Endodermal cell (in vitro differentiated cells): Measurements from ENCODE around the gene SULT1B1. TPM values are rescaled to one million over a fixed set of nuclear protein-coding genes. Genes with fewer than 3 reads are reported as not detected.

Experiments
- DNase-seq: peaks from one replicate; pipeline ENCODE4 v3.0.0-alpha.2; 2017
- H3K27ac ChIP-seq: 2 replicates; pipeline ENCODE4 v1.5.1; 2013; ENCODE audit warnings: mild to moderate bottlenecking, low read depth, low read length, moderate library complexity
- H3K27me3 ChIP-seq: 2 replicates; pipeline ENCODE4 v1.6.1; 2013; ENCODE audit warnings: mild to moderate bottlenecking, low read length, moderate library complexity; ENCODE audit not compliant: insufficient read depth, control insufficient read depth, poor library complexity, severe bottlenecking
- H3K36me3 ChIP-seq: 2 replicates; pipeline ENCODE4 v1.7.0; 2013; ENCODE audit warnings: mild to moderate bottlenecking, low read length, moderate library complexity; ENCODE audit not compliant: control insufficient read depth, insufficient read depth
- H3K4me1 ChIP-seq: one replicate; pipeline ENCODE4 v1.7.0; 2013; ENCODE audit warnings: low read length; ENCODE audit not compliant: control insufficient read depth, insufficient read depth
- H3K4me3 ChIP-seq: 2 replicates; pipeline ENCODE4 v1.5.1; 2013; ENCODE audit warnings: mild to moderate bottlenecking, low read length, moderate library complexity
- H3K9ac ChIP-seq: 2 replicates; pipeline ENCODE4 v1.6.1; 2013; ENCODE audit warnings: mild to moderate bottlenecking, low read length, moderate library complexity; ENCODE audit not compliant: poor library complexity, severe bottlenecking; ENCODE audit errors: extremely low read depth
- H3K9me3 ChIP-seq: 2 replicates; pipeline ENCODE4 v1.6.1; 2013; ENCODE audit warnings: mild to moderate bottlenecking, low read length, moderate library complexity; ENCODE audit not compliant: control insufficient read depth
- H3K27ac Mint-ChIP-seq: 2 replicates; pipeline ENCODE4 v1.8.0; 2020; ENCODE audit warnings: mixed read lengths
- H3K27me3 Mint-ChIP-seq: 2 replicates; pipeline ENCODE4 v1.8.0; 2021; ENCODE audit warnings: mild to moderate bottlenecking, mixed read lengths; ENCODE audit not compliant: insufficient read depth
- H3K36me3 Mint-ChIP-seq: 2 replicates; pipeline ENCODE4 v1.8.0; 2020; ENCODE audit warnings: low read depth, mixed read lengths
- H3K4me1 Mint-ChIP-seq: 2 replicates; pipeline ENCODE4 v1.8.0; 2020; ENCODE audit warnings: mixed read lengths
- H3K4me3 Mint-ChIP-seq: 2 replicates; pipeline ENCODE4 v1.8.0; 2020; ENCODE audit warnings: mild to moderate bottlenecking, moderate library complexity, mixed read lengths
- H3K9me3 Mint-ChIP-seq: 2 replicates; pipeline ENCODE4 v1.8.0; 2020; ENCODE audit warnings: mild to moderate bottlenecking, mixed read lengths
- CTCF ChIP-seq: fragments of 200-600 bp; sonication (generic); conservative IDR thresholded peaks from 2 replicates; pipeline ENCODE4 v1.5.0; 2021; ENCODE audit warnings: antibody characterized with exemption, mild to moderate bottlenecking
- WGBS, 2 experiments: methylation state at CpG; one replicate each; pipeline versions ENCODE4 v1.1.5 to v1.1.7; 2013; ENCODE audit warnings: missing lambda C conversion rate in 2 of 2, mixed read lengths in 1 of 2; ENCODE audit not compliant: insufficient coverage in 1 of 2, insufficient read length in 1 of 2; 5-methylcytosine and 5-hydroxymethylcytosine counted together
- total RNA-seq, 2 donors: library from RNA; stranded (reverse); fragmentation: NEBNext Ultra II Directional in 1 of 2; extraction: Animal tissue kit (Norgen Biotek cat#: 25700) in 1 of 2; gene quantifications; 2 replicates in 1 of 2; 3 replicates in 1 of 2; pipeline ENCODE4 v1.2.1, GENCODE V29; 2021

SULT1B1 gene
- total RNA-seq, 2 donors from 2014 or later, result not detected

DNA sequence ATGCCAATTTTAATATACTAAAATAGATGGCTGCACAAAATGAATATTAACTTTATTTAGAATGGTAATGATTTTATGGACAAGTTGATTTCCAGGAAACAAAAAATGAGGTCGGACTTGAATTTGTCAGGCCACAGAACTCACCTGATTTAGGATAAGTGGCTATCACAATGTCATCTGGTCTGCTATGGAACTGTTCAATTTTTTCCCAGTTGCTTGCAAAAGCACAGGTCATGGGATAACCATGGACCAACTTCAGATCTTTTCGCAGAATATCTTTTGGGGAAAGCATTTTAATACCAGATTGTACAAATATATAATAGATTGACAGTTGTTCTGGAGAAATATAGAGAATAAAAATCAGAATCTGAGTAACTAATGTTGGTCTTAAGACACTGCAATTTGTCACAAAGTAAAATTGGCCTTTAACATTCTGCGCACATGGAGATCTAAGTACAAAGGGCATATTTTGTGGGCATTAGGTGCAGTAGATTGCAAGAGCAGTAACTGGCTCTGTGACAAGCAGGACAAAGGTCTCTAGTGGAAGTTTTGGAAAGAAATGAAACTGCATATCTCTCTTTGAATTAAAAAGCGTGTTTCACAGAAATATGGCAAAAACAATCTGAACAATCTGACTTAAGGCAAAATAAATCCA is 5.4 kb downstream of the SULT1B1 start:
- H3K27me3 ChIP-seq, result no peaks in the 10 kb centered on the region
- H3K4me1 ChIP-seq, result no peaks in the 10 kb centered on the region
- no peaks in the 10 kb centered on the region for H3K9me3 ChIP-seq
- Mint-ChIP-seq H3K36me3 (no peaks in the 10 kb centered on the region), H3K4me1 (no peaks in the 10 kb centered on the region), H3K27me3 (no peaks in the 10 kb centered on the region), H3K4me3 (no peak overlapping the region), H3K9me3 (no peaks in the 10 kb centered on the region), H3K27ac (no peak overlapping the region)
- no peak for DNase-seq
- WGBS, 2 experiments, result 87 to 98% methylated on average over 3 to 4 of the region's 4 CpGs
- no peak overlapping the region for H3K9ac ChIP-seq
- no peak overlapping the region for H3K4me3 ChIP-seq
- no peak overlapping the region for H3K27ac ChIP-seq
- no peaks in the 10 kb centered on the region for H3K36me3 ChIP-seq
- no peak for TF ChIP-seq CTCF

- Histone ChIP-seq H3K27ac (no peak overlapping the region), H3K4me3 (no peak overlapping the region), H3K27me3 (no peaks in the 10 kb centered on the region), H3K36me3 (no peaks in the 10 kb centered on the region), H3K9ac (no peak overlapping the region), H3K4me1 (no peaks in the 10 kb centered on the region), H3K9me3 (no peaks in the 10 kb centered on the region)
- Mint-ChIP-seq H3K4me3 (no peak overlapping the region), H3K27ac (no peak overlapping the region), H3K9me3 (no peaks in the 10 kb centered on the region), H3K27me3 (no peaks in the 10 kb centered on the region), H3K4me1 (no peaks in the 10 kb centered on the region), H3K36me3 (no peaks in the 10 kb centered on the region)
- 83 to 97% methylated on average over 1 of the region's 1 CpG for WGBS, 2 experiments
- no peak for TF ChIP-seq CTCF
- no peak for DNase-seq
These were observed 6.7 kb downstream of the SULT1B1 start for GRCh38 chr4:69753686-69754085.

DNA sequence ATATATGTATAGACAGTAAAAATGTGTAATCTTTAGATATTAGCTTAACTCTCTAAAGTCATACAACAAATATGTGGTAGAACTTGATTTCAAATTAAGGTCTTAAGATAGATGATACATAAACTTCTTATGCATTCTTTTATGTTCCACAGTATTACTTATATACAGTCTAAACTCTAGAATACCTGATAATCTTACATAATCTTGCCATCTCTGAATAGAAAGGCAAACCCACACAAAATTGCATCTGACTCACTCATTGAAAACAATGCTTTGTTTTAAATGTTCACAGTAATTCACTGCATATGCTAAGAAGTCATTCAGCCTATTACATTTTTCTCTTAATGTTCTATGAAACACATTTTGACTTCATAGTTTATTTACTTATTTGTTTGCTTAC is 10.1 kb downstream of the SULT1B1 start:
- no peak overlapping the region for H3K4me3 ChIP-seq
- no peaks in the 10 kb centered on the region for H3K9me3 Mint-ChIP-seq
- H3K4me1 ChIP-seq, result no peaks in the 10 kb centered on the region
- TF ChIP-seq CTCF, result no peak
- no peak overlapping the region for H3K4me3 Mint-ChIP-seq
- no peaks in the 10 kb centered on the region for H3K4me1 Mint-ChIP-seq
- DNase-seq, result no peak
- no peaks in the 10 kb centered on the region for H3K27me3 Mint-ChIP-seq
- no peaks in the 10 kb centered on the region for H3K27me3 ChIP-seq
- H3K27ac Mint-ChIP-seq, result no peak overlapping the region
- no peak overlapping the region for H3K27ac ChIP-seq
- H3K36me3 Mint-ChIP-seq, result no peaks in the 10 kb centered on the region
- no peaks in the 10 kb centered on the region for H3K9me3 ChIP-seq
- H3K36me3 ChIP-seq, result no peaks in the 10 kb centered on the region
- no peak overlapping the region for H3K9ac ChIP-seq
